K562 (cell line): ENCODE results near the gene CTH. TPM values are rescaled to one million over a fixed set of nuclear protein-coding genes. Genes with fewer than 3 reads are reported as not detected.

Experiments
- ATAC-seq: fragments of 200-7000 bp; cut with Tn5 transposase; 3 replicates; pipeline ENCODE4 v1.9.1; 2020; ENCODE audit warnings: moderate library complexity
- BruUV-seq: library from RNA; stranded (reverse); fragments of 400-500 nt; replicated peaks from 2 replicates; lab custom pipeline; 2021; lab: Mats Ljungman, UMichigan
- CTCF ChIA-PET: fragments of 300-600 bp; formaldehyde crosslinking; extraction: SDS; loops from one replicate; lab custom pipeline; 2021; ENCODE audit warnings: low intra/inter-chr PET ratio; lab: Yijun Ruan, JAX
- POLR2A ChIA-PET: fragments of 300-600, 350-650 bp; sonication (Branson Sonifier 250); formaldehyde crosslinking; extraction: SDS; loops from one replicate; lab custom pipeline; 2021; ENCODE audit warnings: antibody characterized with exemption, inconsistent platforms; lab: Yijun Ruan, JAX
- DNase-seq, 4 experiments: peaks; one replicate each; pipeline versions ENCODE4 v3.0.0 to v3.0.0-alpha.2; 2011 to 2018; ENCODE audit warnings: low spot score in 3 of 4, mixed read lengths in 3 of 4; ENCODE audit errors: extremely low read depth in 1 of 4
- FAIRE-seq: peaks from 2 replicates; lab custom pipeline; 2011; peaks lifted over from hg19 to GRCh38; lab: Jason Lieb, UNC
- H2AFZ ChIP-seq: 2 replicates; pipeline ENCODE4 v1.6.0; 2011; ENCODE audit warnings: low read depth, low read length, control low read depth, inconsistent platforms
- H3K27ac ChIP-seq: fragments of 200-600 bp; 3 replicates; pipeline ENCODE4 v1.8.0; 2011; ENCODE audit warnings: low read depth, mild to moderate bottlenecking, control low read depth, inconsistent platforms, low read length, moderate library complexity, mixed read lengths; ENCODE audit errors: extremely low read depth
- H3K27me3 ChIP-seq, 2 experiments: fragments of 300-600 bp in 1 of 2; 2 replicates in 1 of 2; 3 replicates in 1 of 2; pipeline versions ENCODE4 v1.6.0 to v1.8.0; 2011; ENCODE audit warnings: inconsistent platforms in 2 of 2, low read length in 2 of 2, mild to moderate bottlenecking in 1 of 2, mixed read lengths in 1 of 2, moderate library complexity in 1 of 2; ENCODE audit not compliant: control insufficient read depth in 2 of 2, insufficient read depth in 2 of 2
- H3K36me3 ChIP-seq: fragments of 300-600 bp; 3 replicates; pipeline ENCODE4 v1.8.0; 2011; ENCODE audit warnings: mild to moderate bottlenecking, low read length, inconsistent platforms; ENCODE audit not compliant: control insufficient read depth, insufficient read depth
- H3K4me1 ChIP-seq, 2 experiments: fragments of 200-600 bp in 1 of 2; replicated peaks in 1 of 2; 2 replicates in 1 of 2; 3 replicates in 1 of 2; pipeline versions ENCODE4 v1.5.1 to v1.8.0; 2011; ENCODE audit warnings: inconsistent platforms in 2 of 2, low read length in 2 of 2, mild to moderate bottlenecking in 1 of 2, mixed read lengths in 1 of 2, moderate library complexity in 1 of 2; ENCODE audit not compliant: control insufficient read depth in 2 of 2, insufficient read depth in 2 of 2
- H3K4me2 ChIP-seq: 2 replicates; pipeline ENCODE4 v1.6.1; 2011; ENCODE audit warnings: low read length, control low read depth, inconsistent platforms, mixed read lengths; ENCODE audit not compliant: insufficient read depth
- H3K4me3 ChIP-seq: fragments of 200-600 bp; sonication (generic), shearing (Covaris generic); 2 replicates; pipeline ENCODE4 v1.5.1; 2016; ENCODE audit warnings: control low read depth, inconsistent platforms
- H3K79me2 ChIP-seq: fragments of 200-600 bp; 3 replicates; pipeline ENCODE4 v1.8.0; 2011; ENCODE audit warnings: low read length, inconsistent platforms; ENCODE audit not compliant: control insufficient read depth, insufficient read depth
- H3K9ac ChIP-seq, 2 experiments: 2 replicates each; pipeline versions ENCODE4 v1.6.0 to v1.6.1; 2011; ENCODE audit warnings: low read depth in 2 of 2, low read length in 2 of 2, control low read depth in 1 of 2, inconsistent platforms in 1 of 2, mild to moderate bottlenecking in 1 of 2, mixed read lengths in 1 of 2; ENCODE audit not compliant: insufficient read depth in 1 of 2
- H3K9me1 ChIP-seq: one replicate; pipeline ENCODE4 v1.6.0; 2011; ENCODE audit warnings: inconsistent platforms, mild to moderate bottlenecking, low read length, moderate library complexity; ENCODE audit not compliant: control insufficient read depth, insufficient read depth
- H3K9me3 ChIP-seq: replicated peaks from 2 replicates; pipeline ENCODE4 v1.5.1; 2011; ENCODE audit warnings: low read depth, low read length, inconsistent platforms; ENCODE audit not compliant: control insufficient read depth, insufficient read depth
- H4K20me1 ChIP-seq: replicated peaks from 2 replicates; pipeline ENCODE4 v1.6.1; 2011; ENCODE audit warnings: low read length, inconsistent platforms, mixed read lengths; ENCODE audit not compliant: control insufficient read depth, insufficient read depth
- DIDO1 ChIP-seq: fragments of 450-650 bp; IDR thresholded peaks from 2 replicates; pipeline ENCODE4 v1.6.1; 2016; ENCODE audit warnings: low read depth, missing biosample characterization, missing genetic modification characterization
- FUS ChIP-seq: fragments of 200-400 bp; formaldehyde crosslinking; optimal IDR thresholded peaks from 2 replicates; pipeline ENCODE3; 2017; ENCODE audit warnings: low read depth, low read length
- GABPA ChIP-seq: fragments of 200-800 bp; sonication (Bioruptor generic); conservative IDR thresholded peaks from 2 replicates; pipeline ENCODE4 v1.6.1; 2016; ENCODE audit warnings: low read depth, missing genetic modification characterization, missing compliant biosample characterization
- GABPB2 ChIP-seq: fragments of 250-450 bp; sonication (Bioruptor Pico); conservative IDR thresholded peaks from 2 replicates; pipeline ENCODE4 v1.5.1; 2021; ENCODE audit warnings: mild to moderate bottlenecking
- HNRNPH1 ChIP-seq: fragments of 200-400 bp; formaldehyde crosslinking; optimal IDR thresholded peaks from 2 replicates; pipeline ENCODE3; 2017; ENCODE audit warnings: low read depth, mild to moderate bottlenecking, low read length, moderate library complexity
- ID3 ChIP-seq, 2 experiments: fragments of 250-450 bp in 1 of 2; fragments of 450-650 bp in 1 of 2; sonication (Bioruptor Pico) in 1 of 2; IDR thresholded peaks; 2 replicates each; pipeline versions ENCODE4 v1.6.1 to v1.8.0; 2016 to 2021; ENCODE audit warnings: mild to moderate bottlenecking in 2 of 2, moderate library complexity in 2 of 2, missing compliant biosample characterization in 1 of 2, missing genetic modification characterization in 1 of 2
- MYBL2 ChIP-seq, 2 experiments: fragments of 450-650 bp in 1 of 2; sonication (generic) in 1 of 2; formaldehyde crosslinking in 1 of 2; IDR thresholded peaks; 2 replicates each; pipeline versions ENCODE4 v1.6.1 to v1.8.1; 2017 to 2022; ENCODE audit warnings: borderline replicate concordance in 1 of 2, inconsistent platforms in 1 of 2, low read depth in 1 of 2, mild to moderate bottlenecking in 1 of 2, missing genetic modification reagents in 1 of 2, moderate library complexity in 1 of 2
- NFE2 ChIP-seq: IDR thresholded peaks from 2 replicates; pipeline ENCODE4 v1.6.1; 2014; ENCODE audit warnings: antibody characterized with exemption, low read depth
- TGIF2 ChIP-seq: sonication (generic); formaldehyde crosslinking; IDR thresholded peaks from 2 replicates; pipeline ENCODE4 v1.8.1; 2022; ENCODE audit warnings: mild to moderate bottlenecking, missing genetic modification reagents, moderate library complexity
- TSHZ1 ChIP-seq: fragments of 250-450 bp; sonication (Bioruptor Pico); IDR thresholded peaks from 2 replicates; pipeline ENCODE4 v1.4.0; 2020; ENCODE audit warnings: mild to moderate bottlenecking, moderate library complexity
- ZBED1 ChIP-seq: IDR thresholded peaks from 2 replicates; pipeline ENCODE4 v1.6.1; 2014
- ZC3H11A ChIP-seq: IDR thresholded peaks from 2 replicates; pipeline ENCODE4 v1.6.1; 2012; ENCODE audit warnings: low read depth, low read length, improper control_type of control experiment
- ZFPM2 ChIP-seq: fragments of 250-450 bp; sonication (Bioruptor Pico); IDR thresholded peaks from 2 replicates; pipeline ENCODE4 v1.5.1; 2022; ENCODE audit warnings: mild to moderate bottlenecking
- ZNF766 ChIP-seq: fragments of 200-800 bp; sonication (Bioruptor generic); conservative IDR thresholded peaks from 2 replicates; pipeline ENCODE4 v1.6.1; 2016; ENCODE audit warnings: missing genetic modification characterization, missing compliant biosample characterization
- WGBS: fragments of 100-300 bp; shearing (Covaris generic); methylation state at CpG from one replicate; pipeline ENCODE4 v1.1.6; 2016; ENCODE audit warnings: low coverage, mixed read lengths; ENCODE audit not compliant: insufficient coverage; ENCODE audit errors: missing lambda C conversion rate; 5-methylcytosine and 5-hydroxymethylcytosine counted together
- in situ Hi-C: fragments of 300-500 bp; cut with MboI; formaldehyde crosslinking; loops from 4 replicates; pipeline ENCODE4 v1.15.0; 2018; ENCODE audit warnings: inconsistent platforms, mixed read lengths
- intact Hi-C: fragments of 100-400 bp; cut with micrococcal nuclease; formaldehyde crosslinking; loops from 2 replicates; pipeline ENCODE4 v1.14.2; 2022
- polyA plus RNA-seq, 8 experiments: library from polyadenylated mRNA; depleted of rRNA in 4 of 8; stranded (reverse) in 5 of 8; unstranded in 3 of 8; fragments of >200 nt; fragmentation: Nextera tagmentation in 2 of 8; fragmentation: Illumina TruSeq in 1 of 8; extraction: Ambion mirVana in 2 of 8; extraction: Trizol in 1 of 8; gene quantifications; 2 replicates each; pipeline versions ENCODE4 v1.2.1 to v1.2.3, GENCODE V29; 2011 to 2014; ENCODE audit warnings: inconsistent platforms in 1 of 8, missing spikeins in 1 of 8
- total RNA-seq, 7 experiments: library from RNA; depleted of rRNA in 6 of 7; stranded (reverse); fragments of >200 nt in 6 of 7; fragmentation: Illumina TruSeq in 2 of 7; extraction: Trizol in 2 of 7; gene quantifications; 2 replicates each; pipeline versions ENCODE4 v1.2.1 to v1.2.3, GENCODE V29; 2011 to 2021; ENCODE audit warnings: low replicate concordance in 1 of 7

CTH gene
- total and polyA plus RNA-seq, 9 of the 15 experiments (the other 6 are each of a cell fraction or from before 2014, with no cell fraction given) = 8.0 to 54.4 (median 30.9) TPM

- TF ChIP-seq HNRNPH1 (no peak), ZFPM2 (CRISPR knock-in tag) (no peak), DIDO1 (tag) (no peak)
These were observed 9.1 kb upstream of the CTH start (continued) for GRCh38 chr1:70401974-70402373.

GRCh38 chr1:70403759-70404158 lies 7.3 kb upstream of the CTH start:
- intact Hi-C loops = no loop called here

More at GRCh38 chr1:70403759-70404158, 7.3 kb upstream of the CTH start:
- no peaks in the 10 kb centered on the region for H3K79me2 ChIP-seq
- H3K27ac ChIP-seq = no peak overlapping the region
- no peaks in the 10 kb centered on the region for H3K27me3 ChIP-seq
- H3K9me1 ChIP-seq = no peaks in the 10 kb centered on the region
- H3K36me3 ChIP-seq = no peaks in the 10 kb centered on the region
- DNase-seq (no peak), ATAC-seq (no peak), FAIRE-seq (no peak)
- no peak overlapping the region for H3K9ac ChIP-seq
- no peaks in the 10 kb centered on the region for H4K20me1 ChIP-seq
- H3K4me2 ChIP-seq = no peak overlapping the region
- in situ Hi-C loops = no loop called here
- BruUV-seq = no TSS peak
- ChIA-PET CTCF (no interaction called here), POLR2A (interaction anchor here (0.6 to 1.2 kb wide), 3 partner anchors 12 to 651 kb away, joined by 3 to 4 read pairs (median 3); no protein-coding TSS in a partner anchor)
- H2AFZ ChIP-seq = no peak overlapping the region
- WGBS = 56% methylated on average over 2 of the region's 2 CpGs
- no peak overlapping the region for H3K4me3 ChIP-seq
- no peaks in the 10 kb centered on the region for H3K9me3 ChIP-seq
- TF ChIP-seq FUS (no peak), TGIF2 (no peak), GABPB2 (no peak), MYBL2 (IDR thresholded peaks at IDR 0.05; ENCODE audit: low read depth) (no peak), MYBL2 (CRISPR knock-in tag; IDR thresholded peaks at IDR 0.05; ENCODE audit: borderline replicate concordance) (no peak), ZBED1 (no peak), TSHZ1 (no peak), GABPA (no peak), ZC3H11A (no peak), ID3 (CRISPR knock-in tag; IDR thresholded peaks at IDR 0.05) (no peak), ID3 (tag; IDR thresholded peaks at IDR 0.05) (no peak), ZNF766 (CRISPR knock-in tag) (no peak), NFE2 (no peak)
- no peaks in the 10 kb centered on the region for H3K4me1 ChIP-seq
